ENCODE results near the gene LPP.

Gene LPP

GRCh38 chr3:188578576-188579363, 424.8 kb downstream of the LPP start:
- DNase-seq (ENCODE audit: low read depth in 1 of 2, low spot score in 1 of 2), result no peak

- DNase-seq (ENCODE audit: low read depth in 1 of 2, low spot score in 1 of 2), result no peak
Observed at GRCh38 chr3:188580223-188580622, 426.3 kb downstream of the LPP start.

- DNase-seq (ENCODE audit: low read depth in 1 of 2, low spot score in 1 of 2), result no peak
Observed at GRCh38 chr3:188580659-188581058, 426.7 kb downstream of the LPP start.

- DNase-seq (ENCODE audit: low read depth in 1 of 2, low spot score in 1 of 2), result no peak
Observed at GRCh38 chr3:188581365-188581764, 427.4 kb downstream of the LPP start.

- no peak for DNase-seq (ENCODE audit: low read depth in 1 of 2, low spot score in 1 of 2)
Observed at GRCh38 chr3:188581792-188582191, 427.8 kb downstream of the LPP start.

- DNase-seq (ENCODE audit: low read depth in 1 of 2, low spot score in 1 of 2), result peak in 1 of 2 donors; percentile 4
Observed at GRCh38 chr3:188583341-188584161, 429.6 kb downstream of the LPP start.

GRCh38 chr3:188584162-188584529, 430.2 kb downstream of the LPP start:
- DNase-seq (ENCODE audit: low read depth in 1 of 2, low spot score in 1 of 2), result no peak

GRCh38 chr3:188584958-188585689, 431.2 kb downstream of the LPP start:
- DNase-seq (ENCODE audit: low read depth in 1 of 2, low spot score in 1 of 2), result no peak

GRCh38 chr3:188589071-188589470, 435.1 kb downstream of the LPP start:
- DNase-seq (ENCODE audit: low read depth in 1 of 2, low spot score in 1 of 2), result no peak

GRCh38 chr3:188589771-188590170, 435.8 kb downstream of the LPP start:
- DNase-seq (ENCODE audit: low read depth in 1 of 2, low spot score in 1 of 2), result no peak

GRCh38 chr3:188590557-188590956, 436.6 kb downstream of the LPP start:
- no peak for DNase-seq (ENCODE audit: low read depth in 1 of 2, low spot score in 1 of 2)

- no peak for DNase-seq (ENCODE audit: low read depth in 1 of 2, low spot score in 1 of 2)
Observed at GRCh38 chr3:188594139-188594538, 440.2 kb downstream of the LPP start.

- DNase-seq (ENCODE audit: low read depth in 1 of 2, low spot score in 1 of 2), result no peak
Observed at GRCh38 chr3:188595890-188596376, 442.0 kb downstream of the LPP start.

- DNase-seq (ENCODE audit: low read depth in 1 of 2, low spot score in 1 of 2), result no peak
Observed at GRCh38 chr3:188598894-188599293, 444.9 kb downstream of the LPP start.

GRCh38 chr3:188602111-188602510, 448.2 kb downstream of the LPP start:
- DNase-seq (ENCODE audit: low read depth in 1 of 2, low spot score in 1 of 2), result no peak

GRCh38 chr3:188602620-188603019, 448.7 kb downstream of the LPP start:
- no peak for DNase-seq (ENCODE audit: low read depth in 1 of 2, low spot score in 1 of 2)

- no peak for DNase-seq (ENCODE audit: low read depth in 1 of 2, low spot score in 1 of 2)
Observed at GRCh38 chr3:188604651-188605050, 450.7 kb downstream of the LPP start.

- DNase-seq (ENCODE audit: low read depth in 1 of 2, low spot score in 1 of 2), result no peak
Observed at GRCh38 chr3:188605231-188605630, 451.3 kb downstream of the LPP start.

GRCh38 chr3:188605905-188606304, 451.9 kb downstream of the LPP start:
- no peak for DNase-seq (ENCODE audit: low read depth in 1 of 2, low spot score in 1 of 2)

- no peak for DNase-seq (ENCODE audit: low read depth in 1 of 2, low spot score in 1 of 2)
Observed at GRCh38 chr3:188607805-188608315, 453.9 kb downstream of the LPP start.

GRCh38 chr3:188608401-188608800, 454.4 kb downstream of the LPP start:
- DNase-seq (ENCODE audit: low read depth in 1 of 2, low spot score in 1 of 2), result no peak

Data from stimulated activated CD4-positive, alpha-beta T cell treated with anti-CD3 and anti-CD28 coated beads, Interleukin-15, amount 100 ng/mL, for 1 hour (primary cell).